DND-41 (cell line): ENCODE data around the gene FAM234A.

Source experiments
- CTCF ChIP-seq: IDR thresholded peaks from 2 replicates; pipeline ENCODE4 v1.5.1; 2012; ENCODE audit warnings: borderline replicate concordance, low read length, moderate library complexity, mild to moderate bottlenecking; ENCODE audit not compliant: poor library complexity, severe bottlenecking; ENCODE audit errors: extremely low read depth
- EZH2 ChIP-seq: IDR thresholded peaks from 3 replicates; pipeline ENCODE4 v1.6.1; 2012; ENCODE audit warnings: borderline replicate concordance, low read depth, mild to moderate bottlenecking, moderate library complexity, low read length, inconsistent platforms; ENCODE audit not compliant: severe bottlenecking

- TF ChIP-seq CTCF (no peak), EZH2 (no peak)
Observed at GRCh38 chr16:203246-203645, 31.4 kb upstream of the FAM234A start.
